GM23338 (cell line): Measurements from ENCODE around the gene TMEM51. TPM values are rescaled to one million over a fixed set of nuclear protein-coding genes. Genes with fewer than 3 reads are reported as not detected.

Source experiments
- ATAC-seq: fragments of 200-7000 bp; cut with Tn5 transposase; 3 replicates; pipeline ENCODE4 v1.9.1; 2020
- DNase-seq: peaks from one replicate; pipeline ENCODE4 v3.0.0-alpha.2; 2015; ENCODE audit warnings: low spot score
- H2AFZ ChIP-seq: fragments of 200-600 bp; sonication (generic); 2 replicates; pipeline ENCODE4 v1.8.0; 2016; ENCODE audit warnings: antibody characterized with exemption, mild to moderate bottlenecking, moderate library complexity
- H3F3A ChIP-seq: fragments of 200-600 bp; sonication (generic); replicated peaks from 2 replicates; pipeline ENCODE4 v1.8.0; 2017; ENCODE audit warnings: antibody characterized with exemption, mixed run types, low read depth
- H3K27ac ChIP-seq: fragments of 200-600 bp; sonication (generic); 2 replicates; pipeline ENCODE4 v1.6.1; 2016; ENCODE audit warnings: low read depth
- H3K27me3 ChIP-seq: fragments of 200-600 bp; sonication (generic); 2 replicates; pipeline ENCODE4 v1.8.0; 2016; ENCODE audit warnings: mild to moderate bottlenecking, mixed run types, moderate library complexity; ENCODE audit not compliant: insufficient read depth
- H3K36me3 ChIP-seq: fragments of 200-600 bp; sonication (generic); 2 replicates; pipeline ENCODE4 v1.8.0; 2016; ENCODE audit warnings: mild to moderate bottlenecking; ENCODE audit not compliant: insufficient read depth
- H3K4me1 ChIP-seq: fragments of 200-600 bp; sonication (generic); 2 replicates; pipeline ENCODE4 v1.8.0; 2016; ENCODE audit warnings: mild to moderate bottlenecking, moderate library complexity; ENCODE audit not compliant: insufficient read depth
- H3K4me2 ChIP-seq: fragments of 200-600 bp; sonication (generic); 2 replicates; pipeline ENCODE4 v1.7.1; 2017; ENCODE audit warnings: mixed run types
- H3K4me3 ChIP-seq: fragments of 200-600 bp; sonication (generic); 2 replicates; pipeline ENCODE4 v1.6.1; 2016; ENCODE audit warnings: mixed run types
- H3K79me2 ChIP-seq: fragments of 200-600 bp; sonication (generic); replicated peaks from 2 replicates; pipeline ENCODE4 v1.8.0; 2017; ENCODE audit warnings: mild to moderate bottlenecking; ENCODE audit not compliant: insufficient read depth
- H3K9me2 ChIP-seq: fragments of 200-600 bp; sonication (generic); 2 replicates; pipeline ENCODE4 v1.8.0; 2017; ENCODE audit not compliant: insufficient read depth
- H4K20me1 ChIP-seq: fragments of 200-600 bp; sonication (generic); replicated peaks from 2 replicates; pipeline ENCODE4 v1.8.0; 2017; ENCODE audit warnings: mild to moderate bottlenecking; ENCODE audit not compliant: insufficient read depth
- H3K27ac Mint-ChIP-seq: 2 replicates; pipeline ENCODE4 v1.8.0; 2020; ENCODE audit warnings: inconsistent platforms, mild to moderate bottlenecking, moderate library complexity, mixed read lengths
- H3K27me3 Mint-ChIP-seq: 3 replicates; pipeline ENCODE4 v1.8.0; 2022; ENCODE audit warnings: low read depth, mild to moderate bottlenecking, moderate library complexity, mixed read lengths, inconsistent platforms; ENCODE audit not compliant: insufficient read depth, poor library complexity
- H3K36me3 Mint-ChIP-seq: 3 replicates; pipeline ENCODE4 v1.8.0; 2021; ENCODE audit warnings: low read depth, mild to moderate bottlenecking, inconsistent platforms, moderate library complexity, mixed read lengths
- H3K4me1 Mint-ChIP-seq: 3 replicates; pipeline ENCODE4 v1.8.0; 2020; ENCODE audit warnings: mild to moderate bottlenecking, inconsistent platforms, mixed read lengths
- H3K4me3 Mint-ChIP-seq: 3 replicates; pipeline ENCODE4 v1.8.0; 2021; ENCODE audit warnings: moderate library complexity, mild to moderate bottlenecking, inconsistent platforms, mixed read lengths
- H3K9me3 Mint-ChIP-seq: 3 replicates; pipeline ENCODE4 v1.8.0; 2020; ENCODE audit warnings: moderate library complexity, mild to moderate bottlenecking, inconsistent platforms, mixed read lengths
- CREB1 ChIP-seq: fragments of 250-450 bp; sonication (Bioruptor Pico); IDR thresholded peaks from 2 replicates; pipeline ENCODE4 v1.5.0; 2020; ENCODE audit warnings: low read depth, mild to moderate bottlenecking, moderate library complexity
- CTCF ChIP-seq, 2 experiments: fragments of 200-600 bp in 1 of 2; sonication (generic) in 1 of 2; conservative IDR thresholded peaks; 2 replicates each; pipeline versions ENCODE4 v1.5.1 to v1.6.1; 2016 to 2017; ENCODE audit warnings: antibody characterized with exemption in 2 of 2, low read depth in 2 of 2, mild to moderate bottlenecking in 2 of 2, moderate library complexity in 1 of 2
- EZH2phosphoT487 ChIP-seq: fragments of 200-600 bp; sonication (generic); IDR thresholded peaks from one replicate; pipeline ENCODE4 v1.8.1; 2018; ENCODE audit warnings: antibody characterized with exemption; ENCODE audit not compliant: unreplicated experiment
- STAT1 ChIP-seq: IDR thresholded peaks from one replicate; pipeline ENCODE4 v1.6.1; 2016; ENCODE audit warnings: antibody characterized with exemption; ENCODE audit not compliant: unreplicated experiment
- polyA plus RNA-seq: library from polyadenylated mRNA; unstranded; fragments of >200 nt; fragmentation: Nextera tagmentation; extraction: Ambion mirVana; gene quantifications from 2 replicates; pipeline ENCODE4 v1.2.1, GENCODE V29; 2016
- total RNA-seq: library from RNA; depleted of rRNA; stranded (reverse); fragments of >200 nt; shearing (Covaris generic); gene quantifications from 2 replicates; pipeline ENCODE4 v1.2.3, GENCODE V29; 2014
- TF ChIP-seq, protein P1 (sequence below): IDR thresholded peaks from one replicate; pipeline ENCODE4 v1.6.1; 2018; ENCODE audit warnings: antibody characterized with exemption; ENCODE audit not compliant: unreplicated experiment
- TF ChIP-seq, protein P2 (sequence below): IDR thresholded peaks from 2 replicates; pipeline ENCODE4 v1.6.1; 2016; ENCODE audit warnings: antibody characterized with exemption
- TF ChIP-seq, protein P3 (sequence below): fragments of 250-450 bp; sonication (Bioruptor Pico); IDR thresholded peaks from 2 replicates; pipeline ENCODE4 v1.5.0; 2020; ENCODE audit warnings: mild to moderate bottlenecking, moderate library complexity

TMEM51 gene
- total and polyA plus RNA-seq, 2 experiments from 2014 or later: 4.0 to 5.2 TPM

DNA sequence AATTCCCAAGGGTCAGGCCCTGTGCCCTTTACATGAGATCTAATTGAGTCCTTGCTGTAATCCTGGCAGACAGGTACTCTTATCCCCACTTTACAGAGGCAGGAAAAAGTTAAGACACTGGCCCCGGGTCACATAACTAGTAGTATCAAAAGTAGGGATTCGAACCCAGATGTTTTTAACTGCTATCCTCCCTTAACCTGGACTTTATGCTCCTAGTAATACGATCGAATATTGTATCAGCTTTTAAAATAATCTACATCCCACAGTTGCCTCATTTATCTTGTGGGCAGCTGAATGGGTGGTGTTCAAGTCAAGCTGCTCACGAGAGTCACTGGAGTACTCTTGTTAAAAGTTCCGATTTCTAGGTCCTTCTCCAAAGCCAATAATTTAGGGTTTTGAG lies 25.5 kb upstream of the TMEM51 start:
- TF ChIP-seq, protein P1, sequence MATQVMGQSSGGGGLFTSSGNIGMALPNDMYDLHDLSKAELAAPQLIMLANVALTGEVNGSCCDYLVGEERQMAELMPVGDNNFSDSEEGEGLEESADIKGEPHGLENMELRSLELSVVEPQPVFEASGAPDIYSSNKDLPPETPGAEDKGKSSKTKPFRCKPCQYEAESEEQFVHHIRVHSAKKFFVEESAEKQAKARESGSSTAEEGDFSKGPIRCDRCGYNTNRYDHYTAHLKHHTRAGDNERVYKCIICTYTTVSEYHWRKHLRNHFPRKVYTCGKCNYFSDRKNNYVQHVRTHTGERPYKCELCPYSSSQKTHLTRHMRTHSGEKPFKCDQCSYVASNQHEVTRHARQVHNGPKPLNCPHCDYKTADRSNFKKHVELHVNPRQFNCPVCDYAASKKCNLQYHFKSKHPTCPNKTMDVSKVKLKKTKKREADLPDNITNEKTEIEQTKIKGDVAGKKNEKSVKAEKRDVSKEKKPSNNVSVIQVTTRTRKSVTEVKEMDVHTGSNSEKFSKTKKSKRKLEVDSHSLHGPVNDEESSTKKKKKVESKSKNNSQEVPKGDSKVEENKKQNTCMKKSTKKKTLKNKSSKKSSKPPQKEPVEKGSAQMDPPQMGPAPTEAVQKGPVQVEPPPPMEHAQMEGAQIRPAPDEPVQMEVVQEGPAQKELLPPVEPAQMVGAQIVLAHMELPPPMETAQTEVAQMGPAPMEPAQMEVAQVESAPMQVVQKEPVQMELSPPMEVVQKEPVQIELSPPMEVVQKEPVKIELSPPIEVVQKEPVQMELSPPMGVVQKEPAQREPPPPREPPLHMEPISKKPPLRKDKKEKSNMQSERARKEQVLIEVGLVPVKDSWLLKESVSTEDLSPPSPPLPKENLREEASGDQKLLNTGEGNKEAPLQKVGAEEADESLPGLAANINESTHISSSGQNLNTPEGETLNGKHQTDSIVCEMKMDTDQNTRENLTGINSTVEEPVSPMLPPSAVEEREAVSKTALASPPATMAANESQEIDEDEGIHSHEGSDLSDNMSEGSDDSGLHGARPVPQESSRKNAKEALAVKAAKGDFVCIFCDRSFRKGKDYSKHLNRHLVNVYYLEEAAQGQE: no peak
- TF ChIP-seq, protein P2, sequence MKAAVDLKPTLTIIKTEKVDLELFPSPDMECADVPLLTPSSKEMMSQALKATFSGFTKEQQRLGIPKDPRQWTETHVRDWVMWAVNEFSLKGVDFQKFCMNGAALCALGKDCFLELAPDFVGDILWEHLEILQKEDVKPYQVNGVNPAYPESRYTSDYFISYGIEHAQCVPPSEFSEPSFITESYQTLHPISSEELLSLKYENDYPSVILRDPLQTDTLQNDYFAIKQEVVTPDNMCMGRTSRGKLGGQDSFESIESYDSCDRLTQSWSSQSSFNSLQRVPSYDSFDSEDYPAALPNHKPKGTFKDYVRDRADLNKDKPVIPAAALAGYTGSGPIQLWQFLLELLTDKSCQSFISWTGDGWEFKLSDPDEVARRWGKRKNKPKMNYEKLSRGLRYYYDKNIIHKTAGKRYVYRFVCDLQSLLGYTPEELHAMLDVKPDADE: no peak
- TF ChIP-seq CREB1 (no peak), EZH2phosphoT487 (no peak)
- H3K4me1 ChIP-seq: no peaks in the 10 kb centered on the region
- H3K9me2 ChIP-seq: 0 out of 2 replicates have a peak, but pooled peaks cover 3% of the 10 kb centered on the region
- no peak overlapping the region for H3K4me2 ChIP-seq
- H4K20me1 ChIP-seq: no peaks in the 10 kb centered on the region
- H3K4me3 ChIP-seq: no peak overlapping the region
- no peak for ATAC-seq
- H3K36me3 ChIP-seq: no peaks in the 10 kb centered on the region
- no peak for DNase-seq
- Mint-ChIP-seq H3K9me3 (peaks cover 24% of the 10 kb centered on the region), H3K27me3 (peaks cover 8% of the 10 kb centered on the region), H3K36me3 (peaks cover 9% of the 10 kb centered on the region; the same call in 1 of the 3 replicates), H3K4me1 (no peaks in the 10 kb centered on the region), H3K4me3 (no peak overlapping the region), H3K27ac (no peak overlapping the region)
- H3F3A ChIP-seq: no peaks in the 10 kb centered on the region
- H2AFZ ChIP-seq: no peak overlapping the region
- H3K79me2 ChIP-seq: no peaks in the 10 kb centered on the region
- no peaks in the 10 kb centered on the region for H3K27me3 ChIP-seq
- no peak overlapping the region for H3K27ac ChIP-seq

DNA sequence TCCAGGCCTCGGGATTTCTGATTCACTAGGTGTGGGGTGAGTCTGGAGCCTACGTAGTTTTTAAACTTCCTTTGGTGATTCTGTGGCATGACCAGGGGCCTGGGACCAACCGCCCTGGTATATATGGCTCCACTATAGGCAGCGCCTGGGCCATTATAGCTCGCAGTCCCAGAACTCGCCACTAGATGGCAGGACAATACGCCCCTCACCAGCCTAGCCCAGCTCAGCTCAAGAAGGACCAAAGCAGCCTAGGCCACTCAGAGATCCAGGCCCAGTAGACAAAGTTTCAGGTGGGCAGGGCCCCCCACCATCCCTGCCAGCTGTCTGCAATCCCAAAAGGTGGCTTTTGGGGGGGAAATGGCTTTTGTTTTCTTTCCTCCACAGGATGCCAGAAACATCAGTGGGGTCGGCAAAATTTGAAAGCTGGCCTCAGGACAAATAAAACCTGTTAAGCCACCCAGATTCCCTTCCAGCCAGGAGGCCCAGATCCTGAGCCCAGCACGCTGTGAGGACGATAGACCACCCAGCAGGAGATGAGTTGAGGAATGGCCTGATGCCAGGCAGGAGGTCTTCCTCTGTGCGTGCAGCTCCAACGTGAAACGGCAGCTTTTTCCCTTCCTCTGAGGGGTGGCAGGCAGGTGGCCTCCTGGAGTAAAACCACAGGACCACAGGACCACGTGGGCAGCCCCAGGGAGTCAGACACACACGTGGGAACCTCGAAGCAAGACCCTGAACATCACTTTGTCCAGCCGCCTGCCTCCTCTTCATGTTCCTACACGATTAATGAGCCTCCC lies 24.8 kb upstream of the TMEM51 start:
- H3K27me3 Mint-ChIP-seq: peaks cover 8% of the 10 kb centered on the region
- TF ChIP-seq, protein P3, sequence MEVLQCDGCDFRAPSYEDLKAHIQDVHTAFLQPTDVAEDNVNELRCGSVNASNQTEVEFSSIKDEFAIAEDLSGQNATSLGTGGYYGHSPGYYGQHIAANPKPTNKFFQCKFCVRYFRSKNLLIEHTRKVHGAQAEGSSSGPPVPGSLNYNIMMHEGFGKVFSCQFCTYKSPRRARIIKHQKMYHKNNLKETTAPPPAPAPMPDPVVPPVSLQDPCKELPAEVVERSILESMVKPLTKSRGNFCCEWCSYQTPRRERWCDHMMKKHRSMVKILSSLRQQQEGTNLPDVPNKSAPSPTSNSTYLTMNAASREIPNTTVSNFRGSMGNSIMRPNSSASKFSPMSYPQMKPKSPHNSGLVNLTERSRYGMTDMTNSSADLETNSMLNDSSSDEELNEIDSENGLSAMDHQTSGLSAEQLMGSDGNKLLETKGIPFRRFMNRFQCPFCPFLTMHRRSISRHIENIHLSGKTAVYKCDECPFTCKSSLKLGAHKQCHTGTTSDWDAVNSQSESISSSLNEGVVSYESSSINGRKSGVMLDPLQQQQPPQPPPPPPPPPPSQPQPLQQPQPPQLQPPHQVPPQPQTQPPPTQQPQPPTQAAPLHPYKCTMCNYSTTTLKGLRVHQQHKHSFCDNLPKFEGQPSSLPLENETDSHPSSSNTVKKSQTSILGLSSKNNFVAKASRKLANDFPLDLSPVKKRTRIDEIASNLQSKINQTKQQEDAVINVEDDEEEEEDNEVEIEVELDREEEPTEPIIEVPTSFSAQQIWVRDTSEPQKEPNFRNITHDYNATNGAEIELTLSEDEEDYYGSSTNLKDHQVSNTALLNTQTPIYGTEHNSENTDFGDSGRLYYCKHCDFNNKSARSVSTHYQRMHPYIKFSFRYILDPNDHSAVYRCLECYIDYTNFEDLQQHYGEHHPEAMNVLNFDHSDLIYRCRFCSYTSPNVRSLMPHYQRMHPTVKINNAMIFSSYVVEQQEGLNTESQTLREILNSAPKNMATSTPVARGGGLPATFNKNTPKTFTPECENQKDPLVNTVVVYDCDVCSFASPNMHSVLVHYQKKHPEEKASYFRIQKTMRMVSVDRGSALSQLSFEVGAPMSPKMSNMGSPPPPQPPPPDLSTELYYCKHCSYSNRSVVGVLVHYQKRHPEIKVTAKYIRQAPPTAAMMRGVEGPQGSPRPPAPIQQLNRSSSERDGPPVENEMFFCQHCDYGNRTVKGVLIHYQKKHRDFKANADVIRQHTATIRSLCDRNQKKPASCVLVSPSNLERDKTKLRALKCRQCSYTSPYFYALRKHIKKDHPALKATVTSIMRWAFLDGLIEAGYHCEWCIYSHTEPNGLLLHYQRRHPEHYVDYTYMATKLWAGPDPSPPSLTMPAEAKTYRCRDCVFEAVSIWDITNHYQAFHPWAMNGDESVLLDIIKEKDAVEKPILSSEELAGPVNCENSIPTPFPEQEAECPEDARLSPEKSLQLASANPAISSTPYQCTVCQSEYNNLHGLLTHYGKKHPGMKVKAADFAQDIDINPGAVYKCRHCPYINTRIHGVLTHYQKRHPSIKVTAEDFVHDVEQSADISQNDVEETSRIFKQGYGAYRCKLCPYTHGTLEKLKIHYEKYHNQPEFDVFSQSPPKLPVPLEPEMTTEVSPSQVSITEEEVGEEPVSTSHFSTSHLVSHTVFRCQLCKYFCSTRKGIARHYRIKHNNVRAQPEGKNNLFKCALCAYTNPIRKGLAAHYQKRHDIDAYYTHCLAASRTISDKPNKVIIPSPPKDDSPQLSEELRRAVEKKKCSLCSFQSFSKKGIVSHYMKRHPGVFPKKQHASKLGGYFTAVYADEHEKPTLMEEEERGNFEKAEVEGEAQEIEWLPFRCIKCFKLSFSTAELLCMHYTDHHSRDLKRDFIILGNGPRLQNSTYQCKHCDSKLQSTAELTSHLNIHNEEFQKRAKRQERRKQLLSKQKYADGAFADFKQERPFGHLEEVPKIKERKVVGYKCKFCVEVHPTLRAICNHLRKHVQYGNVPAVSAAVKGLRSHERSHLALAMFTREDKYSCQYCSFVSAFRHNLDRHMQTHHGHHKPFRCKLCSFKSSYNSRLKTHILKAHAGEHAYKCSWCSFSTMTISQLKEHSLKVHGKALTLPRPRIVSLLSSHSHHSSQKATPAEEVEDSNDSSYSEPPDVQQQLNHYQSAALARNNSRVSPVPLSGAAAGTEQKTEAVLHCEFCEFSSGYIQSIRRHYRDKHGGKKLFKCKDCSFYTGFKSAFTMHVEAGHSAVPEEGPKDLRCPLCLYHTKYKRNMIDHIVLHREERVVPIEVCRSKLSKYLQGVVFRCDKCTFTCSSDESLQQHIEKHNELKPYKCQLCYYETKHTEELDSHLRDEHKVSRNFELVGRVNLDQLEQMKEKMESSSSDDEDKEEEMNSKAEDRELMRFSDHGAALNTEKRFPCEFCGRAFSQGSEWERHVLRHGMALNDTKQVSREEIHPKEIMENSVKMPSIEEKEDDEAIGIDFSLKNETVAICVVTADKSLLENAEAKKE (CRISPR knock-in tag): no peak
- TF ChIP-seq CTCF (conservative IDR thresholded peaks at IDR 0.05; ENCODE audit: low read depth in 2 of 2) (peak; percentile 88 to 96), STAT1 (no peak)
- peak; percentile 87 for DNase-seq

More for the DNA sequence above, 24.8 kb upstream of the TMEM51 start:
- Histone ChIP-seq H3K4me2 (no peak overlapping the region), H3K9me2 (0 out of 2 replicates have a peak, but pooled peaks cover 3% of the 10 kb centered on the region), H3K79me2 (no peaks in the 10 kb centered on the region), H3K27me3 (no peaks in the 10 kb centered on the region), H3F3A (no peaks in the 10 kb centered on the region), H3K4me1 (no peaks in the 10 kb centered on the region), H3K36me3 (no peaks in the 10 kb centered on the region), H3K4me3 (no peak overlapping the region), H2AFZ (no peak overlapping the region), H4K20me1 (no peaks in the 10 kb centered on the region), H3K27ac (no peak overlapping the region)
- Mint-ChIP-seq H3K36me3 (peaks cover 9% of the 10 kb centered on the region; the same call in 1 of the 3 replicates), H3K27ac (no peak overlapping the region), H3K9me3 (peaks cover 24% of the 10 kb centered on the region), H3K4me1 (no peaks in the 10 kb centered on the region), H3K4me3 (no peak overlapping the region)
- peak; percentile 99 for ATAC-seq
